COR-L47 (cell line): ENCODE results near the gene CTIF.
"Not testable (repeated sequence)": the region's sequence is repeated elsewhere in the genome, so short reads cannot be mapped to it uniquely, and the experiment has no call there.

ENCODE experiments used
- DNase-seq: peaks from one replicate; lab custom pipeline; 2025; lab: John Stamatoyannopoulos, UW

The CTIF gene

GRCh38 chr18:48708807-48709206, 170.0 kb downstream of the CTIF start:
- no peak for DNase-seq

GRCh38 chr18:48709371-48710062, 170.7 kb downstream of the CTIF start:
- DNase-seq, result no peak

GRCh38 chr18:48711651-48712486, 173.0 kb downstream of the CTIF start:
- peak; percentile 50 for DNase-seq

GRCh38 chr18:48713309-48713708, 174.5 kb downstream of the CTIF start:
- no peak for DNase-seq

- DNase-seq, result no peak
Measured at GRCh38 chr18:48714873-48715272, 176.0 kb downstream of the CTIF start.

- DNase-seq, result no peak
Measured at GRCh38 chr18:48715711-48716361, 177.0 kb downstream of the CTIF start.

- DNase-seq, result not testable (repeated sequence)
Measured at GRCh38 chr18:48717227-48717626, 178.4 kb downstream of the CTIF start.

GRCh38 chr18:48718251-48718959, 179.6 kb downstream of the CTIF start:
- no peak for DNase-seq

- no peak for DNase-seq
Measured at GRCh38 chr18:48719388-48719787, 180.6 kb downstream of the CTIF start.

GRCh38 chr18:48719974-48720654, 181.3 kb downstream of the CTIF start:
- no peak for DNase-seq

- no peak for DNase-seq
Measured at GRCh38 chr18:48720655-48721025, 181.8 kb downstream of the CTIF start.

- DNase-seq, result no peak
Measured at GRCh38 chr18:48721312-48721711, 182.5 kb downstream of the CTIF start.

GRCh38 chr18:48723016-48723415, 184.2 kb downstream of the CTIF start:
- no peak for DNase-seq

GRCh38 chr18:48723837-48724236, 185.0 kb downstream of the CTIF start:
- DNase-seq, result no peak

GRCh38 chr18:48724442-48724841, 185.6 kb downstream of the CTIF start:
- peak; percentile 32 for DNase-seq

GRCh38 chr18:48724939-48725338, 186.1 kb downstream of the CTIF start:
- DNase-seq, result no peak

GRCh38 chr18:48725562-48725961, 186.7 kb downstream of the CTIF start:
- no peak for DNase-seq

GRCh38 chr18:48727681-48728080, 188.8 kb downstream of the CTIF start:
- no peak for DNase-seq

GRCh38 chr18:48728204-48728833, 189.5 kb downstream of the CTIF start:
- no peak for DNase-seq

- no peak for DNase-seq
Measured at GRCh38 chr18:48729404-48729803, 190.6 kb downstream of the CTIF start.

GRCh38 chr18:48730010-48730409, 191.2 kb downstream of the CTIF start:
- DNase-seq, result no peak
